HG02973 (cell line): Measurements from ENCODE around the gene PDIA3.
"Not testable (repeated sequence)": the region's sequence is repeated elsewhere in the genome, so short reads cannot be mapped to it uniquely, and the experiment has no call there.

Experiments
- ATAC-seq: cut with Tn5 transposase; IDR thresholded peaks from one replicate; pipeline ENCODE4 v1.9.1; 2021; ENCODE audit warnings: moderate library complexity; ENCODE audit not compliant: unreplicated experiment

Gene PDIA3

GRCh38 chr15:43746245-43746902 is at the start of gene PDIA3:
Gene PDIA3 (plus strand): TSS chr15:43746438. CDS start chr15:43746540, 102 bp downstream.
- ATAC-seq, result peak; percentile 59

DNA sequence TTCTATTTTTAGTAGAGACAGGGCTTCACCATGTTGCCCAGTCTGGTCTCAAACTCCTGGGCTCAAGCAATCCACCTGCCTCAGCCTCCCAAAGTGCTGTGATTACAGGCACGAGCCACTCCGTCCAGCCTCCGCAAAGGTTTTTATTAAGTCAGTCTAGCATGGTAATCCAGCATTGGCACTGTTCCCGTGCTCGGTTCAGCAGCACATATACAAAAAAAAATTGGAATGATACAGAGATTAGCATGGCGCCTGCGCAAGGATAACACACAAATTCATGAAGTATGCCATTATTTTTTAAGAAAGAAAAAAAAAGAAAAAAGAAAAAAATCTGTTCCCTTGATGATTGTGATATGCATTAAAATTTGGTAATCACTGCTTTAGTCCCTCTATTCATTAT is 44.1 kb upstream of the PDIA3 start:
- ATAC-seq, result no peak

DNA sequence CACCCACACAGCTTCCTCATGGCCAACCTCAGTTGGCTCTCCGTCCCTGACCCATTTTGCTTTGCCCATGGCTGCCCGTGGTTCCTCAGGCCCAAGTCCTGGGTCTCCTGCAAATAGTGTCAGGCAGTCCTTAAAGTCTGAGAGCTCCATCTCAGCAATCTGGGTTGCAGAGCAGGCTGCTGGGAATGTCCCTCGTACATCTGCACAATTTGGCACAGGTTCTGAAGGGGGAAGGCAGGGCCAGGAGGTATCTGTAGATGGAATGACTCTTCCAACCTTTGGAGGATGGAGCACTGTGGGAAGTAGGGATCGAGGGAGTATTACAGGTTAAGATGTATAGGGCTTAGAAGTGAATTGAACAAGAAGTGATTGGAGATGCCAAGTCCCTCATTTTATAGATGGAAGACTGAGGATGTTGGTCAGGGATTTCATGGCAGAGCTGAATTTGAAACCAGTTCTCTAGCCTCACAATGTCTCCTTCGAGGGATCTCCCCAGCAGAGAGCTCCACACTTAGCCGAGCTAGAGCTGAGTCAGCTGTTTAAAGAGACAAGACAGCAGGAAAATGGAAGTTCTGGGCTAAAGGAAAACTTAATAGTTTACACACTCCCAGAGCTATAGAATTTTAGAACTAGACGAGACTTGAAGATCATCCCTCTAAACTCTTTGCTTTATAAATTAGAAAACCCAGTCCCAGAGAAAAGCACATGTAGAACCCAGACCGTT is 43.4 kb upstream of the PDIA3 start:
- ATAC-seq, result no peak

- not testable (repeated sequence) for ATAC-seq
These were observed 35.7 kb upstream of the PDIA3 start for GRCh38 chr15:43710431-43711131.

DNA sequence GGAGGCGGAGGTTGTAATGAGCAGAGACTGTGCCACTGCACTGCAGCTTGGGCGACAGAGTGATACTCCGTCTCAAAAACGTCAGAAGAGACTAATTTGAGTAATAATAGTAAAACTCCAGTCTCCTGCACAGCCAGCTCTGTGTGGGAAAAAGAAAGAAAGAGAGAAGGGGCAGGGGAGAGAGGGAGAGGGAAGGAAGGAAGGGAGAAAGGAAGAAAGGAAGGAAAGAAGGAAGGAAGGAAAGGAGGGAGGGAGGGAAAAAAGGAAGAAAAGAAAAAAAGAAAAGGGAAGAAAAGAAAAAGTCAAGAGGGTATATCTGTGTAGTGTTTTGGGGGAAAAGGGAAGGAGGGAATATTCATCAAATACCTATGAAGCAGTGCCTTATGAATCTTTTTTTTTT is 23.1 kb upstream of the PDIA3 start:
- ATAC-seq, result no peak

DNA sequence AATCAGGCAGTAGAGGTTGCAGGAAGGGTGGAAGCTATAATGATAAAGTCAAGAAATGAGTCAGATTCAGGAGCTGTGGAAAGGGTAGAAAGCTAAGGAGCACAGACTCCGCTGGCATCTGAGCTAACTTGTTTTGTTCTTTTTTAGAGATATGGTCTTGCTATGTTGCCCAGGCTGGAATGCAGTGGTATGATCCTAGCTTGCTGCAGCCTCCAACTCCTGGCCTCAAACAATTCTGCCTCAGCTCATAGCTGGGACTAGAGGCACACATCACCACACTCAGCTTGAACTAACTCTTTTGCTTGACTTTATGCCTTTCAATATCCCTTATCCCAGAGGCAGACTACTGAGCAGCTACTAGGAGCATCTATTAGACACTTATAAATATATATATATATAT is 19.9 kb upstream of the PDIA3 start:
- ATAC-seq, result not testable (repeated sequence)

DNA sequence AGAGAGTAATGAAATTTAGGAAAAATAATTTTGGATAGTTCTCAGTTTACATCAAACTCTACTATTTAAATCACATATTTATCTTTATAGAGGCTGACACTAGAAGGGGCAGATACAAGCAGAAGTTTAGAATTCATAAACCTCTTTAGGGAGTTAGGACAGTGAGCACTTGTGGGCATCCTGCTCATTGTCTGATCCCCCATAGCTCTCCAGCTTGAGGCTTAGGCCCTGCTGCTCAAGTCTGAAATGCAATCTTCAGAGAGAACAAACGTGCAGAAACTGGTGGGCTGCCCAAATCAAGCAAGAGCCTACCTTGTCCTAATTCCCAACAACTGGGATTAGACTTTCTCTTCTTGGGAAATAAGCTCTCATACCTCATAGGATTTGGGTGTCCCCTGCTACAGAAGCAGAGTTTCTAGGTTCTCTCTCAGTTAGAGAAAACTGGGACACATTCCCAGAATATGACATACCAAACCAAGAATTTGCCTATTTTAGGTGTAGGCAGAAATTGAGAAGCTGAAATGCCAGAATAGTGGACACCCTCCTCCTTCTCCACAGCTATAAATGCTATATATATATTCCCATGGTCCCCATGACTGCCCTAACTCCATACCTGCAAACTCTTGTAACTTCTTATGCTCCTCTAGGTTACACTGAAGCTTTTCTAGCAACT is 18.0 kb upstream of the PDIA3 start:
- ATAC-seq, result not testable (repeated sequence)

DNA sequence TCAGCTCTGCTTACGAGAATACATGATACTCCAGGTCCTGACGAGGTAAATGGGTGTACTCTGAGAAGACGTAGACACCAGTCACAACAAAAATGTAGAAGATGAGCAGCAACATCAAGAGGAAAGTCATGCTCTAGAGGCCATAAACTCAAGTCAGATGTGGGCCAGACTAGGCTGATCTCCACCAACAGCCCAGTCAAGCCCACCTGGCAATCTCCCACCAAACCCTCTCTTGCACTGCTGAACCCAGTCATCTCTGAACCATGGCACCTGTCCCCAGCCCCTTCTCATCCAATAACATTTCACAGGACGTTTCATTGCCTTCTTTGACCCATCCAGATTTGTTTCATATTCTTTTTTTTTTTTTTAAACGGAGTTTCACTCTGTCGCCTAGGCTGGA is 10.8 kb upstream of the PDIA3 start:
- ATAC-seq, result peak; percentile 38

DNA sequence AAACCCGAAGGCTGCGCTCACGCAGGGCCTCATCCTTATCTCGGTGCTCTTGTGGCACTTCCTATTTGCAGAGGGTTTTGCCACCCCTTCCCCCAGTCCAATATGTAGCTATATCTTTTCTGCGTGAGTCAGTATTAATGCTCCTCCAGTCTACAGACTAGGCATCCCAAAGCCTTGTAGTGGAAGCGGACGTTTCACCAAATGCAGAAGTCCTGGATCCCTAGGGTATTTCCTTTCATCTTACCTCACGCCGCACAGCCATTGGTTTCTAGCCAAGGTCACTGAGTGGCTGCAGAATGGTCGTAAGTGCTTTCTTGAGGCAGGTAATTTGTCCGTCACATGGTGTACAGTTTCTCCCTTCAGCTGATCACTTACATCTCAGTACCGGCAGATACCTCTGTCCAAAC is 668 bp downstream of the PDIA3 start:
- ATAC-seq, result peak; percentile 24

- ATAC-seq, result no peak
These were observed 2.1 kb downstream of the PDIA3 start for GRCh38 chr15:43748376-43748775.

GRCh38 chr15:43749690-43750345 is 3.6 kb downstream of the PDIA3 start:
- ATAC-seq, result peak; percentile 31

DNA sequence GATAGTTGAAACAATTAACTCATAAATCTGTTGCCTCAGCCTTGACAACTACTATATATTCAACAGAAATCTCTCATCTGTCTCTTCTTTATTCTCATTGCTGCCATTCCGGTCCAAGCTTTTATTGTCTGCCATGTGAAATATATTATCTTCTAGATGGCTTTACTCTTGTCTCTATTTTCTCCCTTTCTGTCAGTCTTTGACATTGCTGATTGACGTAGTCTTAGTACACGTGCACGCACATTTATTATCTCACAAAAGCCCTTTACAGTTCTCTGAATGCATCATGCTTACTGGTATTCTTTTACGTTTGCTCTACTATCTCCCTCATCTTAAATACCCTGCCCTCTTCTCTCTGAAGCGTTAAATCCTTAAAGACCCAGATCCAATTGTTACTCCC is 5.6 kb downstream of the PDIA3 start:
- no peak for ATAC-seq

DNA sequence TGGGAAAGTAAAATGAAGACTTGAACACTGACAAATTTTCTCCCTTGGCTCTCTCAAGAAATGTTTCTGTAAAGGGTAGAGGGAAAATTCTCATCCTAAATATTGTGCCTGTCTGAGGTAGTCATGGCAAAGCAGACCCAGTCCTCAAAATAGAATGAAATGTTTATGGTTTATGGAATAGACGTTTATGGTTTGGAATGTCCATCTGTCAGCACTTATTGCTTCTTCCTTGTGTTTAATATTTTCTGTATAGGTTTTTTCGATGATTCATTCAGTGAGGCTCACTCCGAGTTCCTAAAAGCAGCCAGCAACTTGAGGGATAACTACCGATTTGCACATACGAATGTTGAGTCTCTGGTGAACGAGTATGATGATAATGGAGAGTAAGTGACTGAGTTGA is 16.6 kb downstream of the PDIA3 start:
- ATAC-seq, result no peak

- no peak for ATAC-seq
These were observed 17.7 kb downstream of the PDIA3 start for GRCh38 chr15:43763819-43764446.

DNA sequence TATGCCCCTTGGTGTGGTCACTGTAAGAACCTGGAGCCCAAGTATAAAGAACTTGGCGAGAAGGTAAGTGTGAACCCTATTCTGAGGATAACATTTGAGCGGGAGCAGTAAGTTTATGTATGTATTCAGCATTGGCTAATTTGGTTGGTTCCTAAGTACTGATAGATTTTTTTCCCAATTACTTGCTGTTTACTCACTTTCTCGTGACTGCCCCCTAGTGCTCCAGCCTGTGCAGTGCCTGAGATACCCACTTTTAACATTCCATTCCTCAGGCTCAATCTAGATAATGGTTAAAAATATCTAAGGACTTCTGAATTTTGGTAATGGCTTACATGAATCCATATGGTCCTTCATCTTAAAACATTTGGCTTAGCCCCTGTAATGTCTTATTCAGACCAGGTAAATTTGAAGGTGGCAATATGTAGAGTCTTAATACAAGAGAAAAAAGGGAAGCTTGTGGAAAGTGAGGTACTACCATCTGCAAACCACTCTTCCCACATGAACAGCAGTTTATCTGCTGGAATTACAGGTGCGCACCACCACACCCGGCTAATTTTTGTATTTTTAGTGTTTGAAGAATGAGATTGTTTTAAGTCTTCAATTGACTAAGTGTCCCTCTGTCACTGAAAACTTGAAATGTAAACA is 23.5 kb downstream of the PDIA3 start:
- ATAC-seq, result no peak

DNA sequence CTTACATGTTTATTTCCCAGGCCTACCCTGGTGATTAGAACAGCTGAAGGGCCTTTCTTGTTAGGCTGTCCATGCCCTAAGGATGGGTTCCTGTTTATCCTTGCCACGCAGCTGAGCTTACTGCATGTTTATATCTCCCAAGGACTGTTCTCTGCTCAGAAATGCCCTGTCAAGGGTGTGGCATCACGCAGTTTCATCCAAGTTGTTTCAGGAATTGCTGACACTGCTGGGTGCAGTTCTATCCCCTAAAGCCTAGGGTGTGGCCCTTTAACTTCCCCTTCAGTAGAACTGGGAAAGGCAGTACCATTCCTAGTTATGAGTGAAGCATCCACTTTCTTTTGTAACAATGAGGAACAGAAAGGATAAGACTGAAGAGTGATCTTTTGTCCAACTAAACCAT is 25.6 kb downstream of the PDIA3 start:
- ATAC-seq, result no peak

GRCh38 chr15:43772624-43773023 is 26.4 kb downstream of the PDIA3 start:
- no peak for ATAC-seq

DNA sequence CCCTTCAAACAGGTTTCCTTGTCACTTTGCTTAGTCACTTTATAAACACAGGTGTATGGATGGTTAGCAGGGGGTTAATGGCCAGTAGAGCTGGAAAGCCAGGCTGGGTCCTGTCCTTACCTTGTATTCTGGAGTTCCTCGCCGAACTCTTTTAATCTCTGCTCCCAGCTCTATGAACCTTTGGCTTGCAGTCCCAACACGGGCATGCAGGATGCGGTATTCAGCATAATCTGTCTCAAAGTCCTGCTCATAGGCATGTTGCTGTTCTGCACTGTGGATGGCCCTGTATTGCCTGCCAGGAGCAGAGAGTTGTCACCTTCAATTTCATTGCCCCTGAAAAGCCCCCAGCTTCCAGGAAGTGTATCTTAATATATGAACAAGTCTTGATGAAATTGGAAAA is 27.8 kb downstream of the PDIA3 start:
- no peak for ATAC-seq

DNA sequence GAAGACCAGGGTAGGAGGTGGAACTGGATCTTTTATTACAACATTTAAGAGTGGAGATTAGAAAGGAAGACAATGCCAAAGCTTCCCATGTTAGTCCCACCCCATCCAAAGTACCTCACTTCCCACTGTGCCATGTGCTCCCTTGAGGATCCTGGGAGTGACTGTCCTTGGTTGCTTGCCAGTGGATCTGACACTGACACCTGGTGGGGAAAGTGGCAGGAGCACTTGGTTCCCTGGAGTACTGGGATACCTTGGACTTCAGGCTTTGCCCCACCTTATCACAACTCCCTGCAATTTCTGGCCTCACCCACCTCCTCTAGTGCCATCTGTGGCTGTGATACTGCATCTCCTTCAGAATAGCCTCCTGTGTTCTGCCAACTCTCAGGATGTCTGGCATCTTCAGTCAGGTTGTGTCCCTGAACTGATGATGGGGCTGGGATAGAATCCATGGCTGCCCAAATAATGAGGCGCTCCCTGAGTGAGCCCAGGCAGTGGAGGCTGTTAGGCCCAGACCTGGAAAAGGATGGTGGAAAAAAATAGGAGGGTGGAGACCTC is 29.2 kb downstream of the PDIA3 start:
- ATAC-seq, result no peak
